Uterus (tissue), 4 donors: ENCODE data around the gene STX2. TPM values are rescaled to one million over a fixed set of nuclear protein-coding genes. Genes with fewer than 3 reads are reported as not detected.
"Not testable (repeated sequence)": the region's sequence is repeated elsewhere in the genome, so short reads cannot be mapped to it uniquely, and the experiment has no call there.

Experiments
- DNase-seq, 2 donors: peaks; one replicate each; pipeline ENCODE4 v3.0.0-alpha.2; 2019 to 2020
- H3K27ac ChIP-seq, 2 donors: fragments of 200-600 bp; sonication (generic); 1 replicate in 1 of 2; 2 replicates in 1 of 2; pipeline ENCODE4 v1.5.1; 2016 to 2018
- H3K27me3 ChIP-seq, 2 donors: fragments of 200-600 bp; sonication (generic); one replicate each; pipeline ENCODE4 v1.5.1; 2018 to 2019; ENCODE audit warnings: control low read depth in 1 of 2
- H3K36me3 ChIP-seq, 2 donors: fragments of 200-600 bp; sonication (generic); one replicate each; pipeline ENCODE4 v1.5.1; 2019; ENCODE audit warnings: control low read depth in 1 of 2
- H3K4me1 ChIP-seq, 2 donors: fragments of 200-600 bp; sonication (generic); one replicate each; pipeline ENCODE4 v1.5.1; 2018 to 2019; ENCODE audit warnings: control low read depth in 1 of 2
- H3K4me3 ChIP-seq, 2 donors: fragments of 200-600 bp; sonication (generic); 1 replicate in 1 of 2; 2 replicates in 1 of 2; pipeline ENCODE4 v1.5.1; 2018 to 2019; ENCODE audit warnings: mild to moderate bottlenecking in 1 of 2
- H3K9me3 ChIP-seq, 2 donors: fragments of 200-600 bp; sonication (generic); one replicate each; pipeline ENCODE4 v1.5.1; 2019; ENCODE audit warnings: control low read depth in 1 of 2
- POLR2A ChIP-seq, 2 donors: fragments of 450-650 bp; IDR thresholded peaks; one replicate each; pipeline ENCODE4 v1.6.1; 2016; ENCODE audit warnings: antibody characterized with exemption in 2 of 2, mild to moderate bottlenecking in 1 of 2, moderate library complexity in 1 of 2
- intact Hi-C: fragments of 100-400 bp; cut with DNase I; formaldehyde crosslinking; loops from one replicate; pipeline ENCODE4 v1.15.1; 2023; ENCODE audit warnings: low total_unique reads
- total RNA-seq, 4 donors: library from RNA; depleted of rRNA in 3 of 4; stranded (reverse); fragments of >200 nt in 3 of 4; gene quantifications; one replicate each; pipeline versions ENCODE4 v1.1.0 to v1.2.4, GENCODE V29; 2014 to 2023
- TF ChIP-seq, protein P1 (sequence below), 4 experiments: fragments of 200-600 bp in 2 of 4; fragments of 450-650 bp in 2 of 4; sonication (generic) in 2 of 4; IDR thresholded peaks; one replicate each; pipeline ENCODE4 v1.5.1; 2016 to 2019; ENCODE audit warnings: antibody characterized with exemption in 4 of 4, mild to moderate bottlenecking in 2 of 4, moderate library complexity in 1 of 4
- donor health status: DM: yes; HTN: yes; CAD: no.

The STX2 gene
- total RNA-seq, 4 donors from 2014 or later = 33.5 to 44.6 (median 35.4) TPM

DNA sequence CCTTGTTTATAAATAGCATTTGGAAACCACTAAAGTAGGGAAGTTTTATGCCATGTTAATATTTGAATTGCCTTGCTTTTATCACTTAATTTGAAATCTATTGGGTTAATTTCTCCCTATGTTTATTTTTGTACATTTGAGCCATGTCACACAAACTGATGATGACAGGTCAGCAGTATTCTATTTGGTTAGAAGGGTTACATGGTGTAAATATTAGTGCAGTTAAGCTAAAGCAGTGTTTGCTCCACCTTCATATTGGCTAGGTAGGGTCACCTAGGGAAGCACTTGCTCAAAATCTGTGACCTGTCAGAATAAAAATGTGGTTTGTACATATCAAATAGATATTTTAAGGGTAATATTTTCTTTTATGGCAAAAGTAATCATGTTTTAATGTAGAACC, 37.2 kb upstream of the STX2 start:
- DNase-seq = no peak
- H3K27ac ChIP-seq = no peak overlapping the region
- no peak overlapping the region for H3K4me3 ChIP-seq
- H3K36me3 ChIP-seq = no peaks in the 10 kb centered on the region
- H3K9me3 ChIP-seq = no peaks in the 10 kb centered on the region
- TF ChIP-seq, protein P1, sequence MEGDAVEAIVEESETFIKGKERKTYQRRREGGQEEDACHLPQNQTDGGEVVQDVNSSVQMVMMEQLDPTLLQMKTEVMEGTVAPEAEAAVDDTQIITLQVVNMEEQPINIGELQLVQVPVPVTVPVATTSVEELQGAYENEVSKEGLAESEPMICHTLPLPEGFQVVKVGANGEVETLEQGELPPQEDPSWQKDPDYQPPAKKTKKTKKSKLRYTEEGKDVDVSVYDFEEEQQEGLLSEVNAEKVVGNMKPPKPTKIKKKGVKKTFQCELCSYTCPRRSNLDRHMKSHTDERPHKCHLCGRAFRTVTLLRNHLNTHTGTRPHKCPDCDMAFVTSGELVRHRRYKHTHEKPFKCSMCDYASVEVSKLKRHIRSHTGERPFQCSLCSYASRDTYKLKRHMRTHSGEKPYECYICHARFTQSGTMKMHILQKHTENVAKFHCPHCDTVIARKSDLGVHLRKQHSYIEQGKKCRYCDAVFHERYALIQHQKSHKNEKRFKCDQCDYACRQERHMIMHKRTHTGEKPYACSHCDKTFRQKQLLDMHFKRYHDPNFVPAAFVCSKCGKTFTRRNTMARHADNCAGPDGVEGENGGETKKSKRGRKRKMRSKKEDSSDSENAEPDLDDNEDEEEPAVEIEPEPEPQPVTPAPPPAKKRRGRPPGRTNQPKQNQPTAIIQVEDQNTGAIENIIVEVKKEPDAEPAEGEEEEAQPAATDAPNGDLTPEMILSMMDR (IDR thresholded peaks at IDR 0.05) = no peak
- TF ChIP-seq POLR2A (IDR thresholded peaks at IDR 0.05) = no peak
- H3K4me1 ChIP-seq = peaks cover under 1 to 12% of the 10 kb centered on the region in 2 donors
- no peaks in the 10 kb centered on the region for H3K27me3 ChIP-seq
- intact Hi-C loops = no loop called here

DNA sequence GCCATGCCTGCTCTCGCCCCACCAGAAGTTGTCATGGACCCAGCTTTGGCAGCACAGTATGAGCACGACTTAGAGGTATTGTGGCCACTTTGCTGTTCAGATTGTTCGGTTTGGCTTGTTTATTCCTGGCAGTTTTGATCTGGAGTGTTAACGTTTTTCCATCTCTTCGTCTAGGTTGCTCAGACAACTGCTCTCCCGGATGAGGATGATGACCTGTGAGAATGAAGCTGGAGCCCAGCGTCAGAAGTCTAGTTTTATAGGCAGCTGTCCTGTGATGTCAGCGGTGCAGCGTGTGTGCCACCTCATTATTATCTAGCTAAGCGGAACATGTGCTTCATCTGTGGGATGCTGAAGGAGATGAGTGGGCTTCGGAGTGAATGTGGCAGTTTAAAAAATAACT, 36.7 kb upstream of the STX2 start:
- H3K36me3 ChIP-seq, H3K27ac ChIP-seq, H3K9me3 ChIP-seq, H3K4me3 ChIP-seq, intact Hi-C loops, H3K27me3 ChIP-seq, DNase-seq: not testable (repeated sequence)
- peaks cover 4 to 12% of the 10 kb centered on the region in 2 donors for H3K4me1 ChIP-seq

DNA sequence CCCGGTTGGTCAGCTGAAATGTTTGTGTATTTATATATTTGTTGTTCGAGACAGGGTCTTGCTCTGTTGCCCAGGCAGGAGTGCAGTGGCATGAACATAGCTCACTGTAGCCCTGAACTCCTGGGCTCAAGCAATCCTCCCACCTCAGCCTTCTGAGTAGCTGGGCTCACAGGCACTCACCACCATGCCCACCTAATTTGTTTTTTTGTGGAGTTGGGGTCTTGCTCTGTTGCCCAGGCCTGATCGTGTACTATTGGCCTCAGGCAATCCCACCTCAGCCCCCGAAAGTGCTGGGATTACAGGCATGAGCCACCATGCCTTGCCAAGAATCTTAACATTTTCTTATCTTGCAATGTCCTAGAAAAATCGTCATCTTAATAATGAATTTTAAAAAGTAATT, 36.1 kb upstream of the STX2 start:
- Histone ChIP-seq H3K36me3 (no peaks in the 10 kb centered on the region), H3K27me3 (no peaks in the 10 kb centered on the region), H3K4me1 (peaks cover 4 to 12% of the 10 kb centered on the region in 2 donors), H3K9me3 (no peaks in the 10 kb centered on the region), H3K27ac (no peak overlapping the region), H3K4me3 (no peak overlapping the region)
- intact Hi-C loops = no loop called here
- TF ChIP-seq, protein P1 (IDR thresholded peaks at IDR 0.05) = no peak
- TF ChIP-seq POLR2A (IDR thresholded peaks at IDR 0.05) = no peak
- DNase-seq = no peak

DNA sequence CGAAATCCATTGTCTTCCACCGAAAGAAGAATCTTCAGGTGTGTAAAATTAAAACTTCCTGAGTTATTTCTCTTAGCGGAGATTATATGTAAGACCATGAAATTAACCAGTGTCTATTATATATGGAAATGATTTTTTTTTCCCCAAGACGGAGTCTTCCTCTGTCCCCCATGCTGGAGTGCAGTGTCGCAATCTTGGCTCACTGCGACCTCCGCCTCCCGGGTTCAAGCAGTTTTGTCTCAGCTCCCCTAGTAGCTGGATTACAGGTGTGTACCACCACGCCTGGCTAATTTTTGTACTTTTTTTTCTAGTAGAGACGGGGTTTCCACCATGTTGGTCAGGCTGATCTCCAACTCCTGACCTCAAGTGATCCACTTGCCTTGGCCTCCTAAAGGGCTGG, 35.6 kb upstream of the STX2 start:
- H3K36me3 ChIP-seq = no peaks in the 10 kb centered on the region
- TF ChIP-seq, protein P1 (IDR thresholded peaks at IDR 0.05) = no peak
- TF ChIP-seq POLR2A (IDR thresholded peaks at IDR 0.05) = no peak
- H3K27me3 ChIP-seq = no peaks in the 10 kb centered on the region
- H3K9me3 ChIP-seq = no peaks in the 10 kb centered on the region
- peaks cover 4 to 12% of the 10 kb centered on the region in 2 donors for H3K4me1 ChIP-seq
- DNase-seq = no peak
- intact Hi-C loops = loop anchor here (5.0 kb wide), 1 partner anchor 37 kb away; the partner anchor contains the start of gene STX2
- H3K4me3 ChIP-seq = no peak overlapping the region
- H3K27ac ChIP-seq = no peak overlapping the region

DNA sequence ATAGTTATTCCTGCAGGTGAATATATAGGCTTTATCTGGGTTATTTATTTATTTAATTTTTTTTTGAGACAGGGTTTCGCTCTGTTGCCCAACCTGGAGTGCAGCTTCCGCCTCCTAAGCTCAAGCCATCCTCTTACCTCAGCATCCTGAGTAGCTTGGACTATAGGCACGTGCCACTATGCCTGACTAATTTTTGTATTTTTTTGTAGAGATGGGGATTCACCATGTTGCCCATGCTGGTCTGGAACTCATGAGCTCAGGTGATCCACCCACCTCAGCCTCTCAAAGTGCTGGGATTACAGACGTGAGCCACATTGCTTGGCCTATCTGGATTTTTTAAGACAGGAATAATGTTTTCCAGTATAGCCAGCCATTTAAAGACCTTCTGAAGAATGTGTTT, 34.8 kb upstream of the STX2 start:
- Histone ChIP-seq H3K27ac (no peak overlapping the region), H3K9me3 (no peaks in the 10 kb centered on the region), H3K4me3 (no peak overlapping the region), H3K36me3 (no peaks in the 10 kb centered on the region), H3K4me1 (peaks cover 4 to 12% of the 10 kb centered on the region in 2 donors), H3K27me3 (no peaks in the 10 kb centered on the region)
- intact Hi-C loops = loop anchor here (5.0 kb wide), 1 partner anchor 37 kb away; the partner anchor contains the start of gene STX2
- TF ChIP-seq, protein P1 (IDR thresholded peaks at IDR 0.05) = no peak
- no peak for TF ChIP-seq POLR2A (IDR thresholded peaks at IDR 0.05)
- no peak for DNase-seq
